HEK293T (cell line): Measurements from ENCODE around the gene MEF2B.

Source experiments
- CTCF ChIA-PET: fragments of 350-600 bp; formaldehyde crosslinking; extraction: SDS; loops from one replicate; lab custom pipeline; 2021; ENCODE audit warnings: antibody characterized with exemption, inconsistent platforms; lab: Yijun Ruan, JAX
- POLR2A ChIA-PET: fragments of 350-600 bp; formaldehyde crosslinking; extraction: SDS; loops from one replicate; lab custom pipeline; 2020; ENCODE audit warnings: antibody characterized with exemption, inconsistent platforms; lab: Yijun Ruan, JAX
- DNase-seq: peaks from one replicate; pipeline ENCODE4 v3.0.0; 2012; ENCODE audit warnings: mixed read lengths; ENCODE audit errors: extremely low spot score
- ARNT ChIP-seq: fragments of 450-650 bp; IDR thresholded peaks from 2 replicates; pipeline ENCODE4 v1.6.1; 2017; ENCODE audit warnings: mild to moderate bottlenecking
- BHLHE40 ChIP-seq: fragments of 450-650 bp; IDR thresholded peaks from 2 replicates; pipeline ENCODE4 v1.6.1; 2016; ENCODE audit warnings: mild to moderate bottlenecking, moderate library complexity, borderline replicate concordance
- CTBP1 ChIP-seq: fragments of 450-650 bp; IDR thresholded peaks from 2 replicates; pipeline ENCODE4 v1.6.1; 2016; ENCODE audit warnings: borderline replicate concordance
- ELF4 ChIP-seq: fragments of 450-650 bp; IDR thresholded peaks from 2 replicates; pipeline ENCODE4 v1.6.1; 2017; ENCODE audit warnings: antibody characterized with exemption
- FOXA1 ChIP-seq: fragments of 450-650 bp; IDR thresholded peaks from 2 replicates; pipeline ENCODE4 v1.6.1; 2016; ENCODE audit warnings: mild to moderate bottlenecking
- FOXK2 ChIP-seq: fragments of 450-650 bp; IDR thresholded peaks from 2 replicates; pipeline ENCODE4 v1.6.1; 2016; ENCODE audit warnings: mild to moderate bottlenecking
- FOXM1 ChIP-seq: fragments of 450-650 bp; IDR thresholded peaks from 2 replicates; pipeline ENCODE4 v1.6.1; 2017; ENCODE audit warnings: mild to moderate bottlenecking, borderline replicate concordance
- HDGF ChIP-seq: fragments of 450-650 bp; IDR thresholded peaks from 2 replicates; pipeline ENCODE4 v1.6.1; 2017; ENCODE audit warnings: antibody characterized with exemption, borderline replicate concordance
- L3MBTL2 ChIP-seq: fragments of 450-650 bp; conservative IDR thresholded peaks from 2 replicates; pipeline ENCODE4 v1.6.1; 2016; ENCODE audit warnings: mild to moderate bottlenecking
- LEF1 ChIP-seq: fragments of 450-650 bp; IDR thresholded peaks from 2 replicates; pipeline ENCODE4 v1.6.1; 2017; ENCODE audit warnings: mild to moderate bottlenecking, borderline replicate concordance
- NFRKB ChIP-seq: fragments of 450-650 bp; IDR thresholded peaks from 2 replicates; pipeline ENCODE4 v1.6.1; 2016; ENCODE audit warnings: mild to moderate bottlenecking, moderate library complexity
- SP1 ChIP-seq: fragments of 450-650 bp; IDR thresholded peaks from 2 replicates; pipeline ENCODE4 v1.6.1; 2017
- SUZ12 ChIP-seq: fragments of 450-650 bp; IDR thresholded peaks from 2 replicates; pipeline ENCODE4 v1.6.1; 2016; ENCODE audit warnings: mild to moderate bottlenecking
- TARDBP ChIP-seq: fragments of 450-650 bp; IDR thresholded peaks from 2 replicates; pipeline ENCODE4 v1.6.1; 2016
- ZNF384 ChIP-seq: fragments of 450-650 bp; IDR thresholded peaks from 2 replicates; pipeline ENCODE4 v1.6.1; 2016
- TF ChIP-seq, protein P1 (sequence below): fragments of 450-650 bp; IDR thresholded peaks from 2 replicates; pipeline ENCODE4 v1.6.1; 2016

Gene MEF2B

DNA sequence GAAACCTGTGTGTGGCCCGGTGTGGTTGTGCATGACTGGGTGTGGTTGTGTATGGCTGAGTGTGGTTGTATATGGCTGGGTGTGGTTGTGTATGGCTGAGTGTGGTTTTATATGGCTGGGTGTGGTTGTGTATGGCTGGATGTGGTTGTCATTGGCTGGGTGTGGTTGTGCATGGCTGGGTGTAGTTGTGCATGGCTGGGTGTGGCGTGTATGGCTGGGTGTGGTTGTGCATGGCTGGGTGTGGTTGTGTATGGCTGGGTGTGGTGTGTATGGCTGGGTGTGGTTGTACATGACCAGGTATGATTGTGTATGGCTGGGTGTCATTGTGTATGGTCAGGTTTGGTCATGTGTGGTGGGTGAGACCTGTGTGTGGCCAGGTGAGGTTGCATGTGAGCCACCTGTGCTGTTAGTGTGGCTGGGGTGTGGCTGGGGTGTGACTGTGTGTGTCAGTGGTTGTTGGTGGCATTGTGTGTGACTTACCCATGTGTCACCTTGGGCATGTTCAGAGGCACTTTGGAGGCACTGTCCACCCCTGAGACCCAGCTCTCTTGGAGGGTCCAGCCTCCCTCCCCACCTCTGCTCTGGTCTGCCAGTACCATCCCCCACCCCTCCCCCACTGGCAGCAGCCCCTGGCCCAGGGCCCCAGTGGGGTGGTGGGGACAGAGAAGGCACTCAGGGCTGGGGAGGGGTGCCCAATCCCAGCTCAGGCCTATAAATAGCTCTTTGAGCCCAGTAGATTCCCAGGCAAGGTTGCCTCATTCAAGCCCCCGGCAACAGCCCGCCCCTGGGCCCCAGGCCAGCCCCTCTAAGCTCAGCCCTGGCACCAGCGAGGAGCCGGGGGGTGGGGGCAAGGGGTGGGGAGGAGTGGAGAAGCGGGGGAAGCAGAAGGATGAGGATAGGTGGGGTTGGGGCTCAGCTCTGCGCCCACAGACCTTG, 37.8 kb upstream of the MEF2B start:
- TF ChIP-seq LEF1 (no peak), BHLHE40 (no peak), ELF4 (no peak), HDGF (no peak)
- TF ChIP-seq, protein P1, sequence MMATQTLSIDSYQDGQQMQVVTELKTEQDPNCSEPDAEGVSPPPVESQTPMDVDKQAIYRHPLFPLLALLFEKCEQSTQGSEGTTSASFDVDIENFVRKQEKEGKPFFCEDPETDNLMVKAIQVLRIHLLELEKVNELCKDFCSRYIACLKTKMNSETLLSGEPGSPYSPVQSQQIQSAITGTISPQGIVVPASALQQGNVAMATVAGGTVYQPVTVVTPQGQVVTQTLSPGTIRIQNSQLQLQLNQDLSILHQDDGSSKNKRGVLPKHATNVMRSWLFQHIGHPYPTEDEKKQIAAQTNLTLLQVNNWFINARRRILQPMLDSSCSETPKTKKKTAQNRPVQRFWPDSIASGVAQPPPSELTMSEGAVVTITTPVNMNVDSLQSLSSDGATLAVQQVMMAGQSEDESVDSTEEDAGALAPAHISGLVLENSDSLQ = no peak
- POLR2A ChIA-PET = no interaction called here
- CTCF ChIA-PET = no interaction called here
- DNase-seq = no peak

DNA sequence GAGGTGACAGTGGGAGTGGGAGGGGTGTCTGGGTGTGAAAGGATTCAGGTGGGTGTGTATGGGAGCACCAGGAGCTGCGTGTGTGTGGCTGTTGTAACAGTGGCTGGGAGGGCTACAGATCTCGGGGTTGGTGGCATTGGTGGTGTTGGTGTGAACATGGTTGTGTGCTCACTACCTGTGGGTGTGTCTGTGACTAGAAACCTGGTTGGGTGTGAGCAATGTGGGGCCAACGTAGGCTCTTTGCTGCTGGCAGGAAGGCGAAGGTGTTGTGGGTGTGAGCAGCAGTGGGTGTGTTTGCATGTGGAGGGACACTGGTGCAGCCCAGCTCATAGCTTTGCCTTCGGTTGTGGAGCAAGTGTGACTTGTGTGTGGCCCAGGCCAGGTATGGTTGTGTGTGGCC, 36.9 kb upstream of the MEF2B start:
- ChIA-PET POLR2A (no interaction called here), CTCF (no interaction called here)
- no peak for DNase-seq
- TF ChIP-seq FOXM1 (no peak), ZNF384 (no peak), TARDBP (no peak), LEF1 (no peak), CTBP1 (no peak), ARNT (no peak), BHLHE40 (no peak), ELF4 (no peak), HDGF (no peak), L3MBTL2 (no peak), FOXK2 (no peak), NFRKB (no peak), FOXA1 (no peak), SP1 (no peak), SUZ12 (no peak)
- TF ChIP-seq, protein P1 = no peak

- no peak for DNase-seq
- ChIA-PET POLR2A (no interaction called here), CTCF (interaction anchor here (0.8 to 1.3 kb wide), 2 partner anchors 14 to 19 kb away, joined by 3 read pairs; partner anchors contain the start of genes BORCS8 and RFXANK)
- no peak for TF ChIP-seq LEF1
- no peak for TF ChIP-seq ELF4
- TF ChIP-seq ZNF384 = no peak
- TF ChIP-seq FOXM1 = no peak
- no peak for TF ChIP-seq SUZ12
- TF ChIP-seq BHLHE40 = no peak
- TF ChIP-seq HDGF = no peak
Observed at GRCh38 chr19:19205416-19206410, 35.6 kb upstream of the MEF2B start.

- TF ChIP-seq SUZ12 = no peak
- TF ChIP-seq BHLHE40 = no peak
- TF ChIP-seq FOXA1 = no peak
- no peak for TF ChIP-seq FOXM1
- TF ChIP-seq TARDBP = no peak
- no peak for TF ChIP-seq HDGF
- no peak for TF ChIP-seq ELF4
- TF ChIP-seq LEF1 = no peak
- TF ChIP-seq, protein P1 = no peak
- TF ChIP-seq CTBP1 = no peak
- TF ChIP-seq ARNT = no peak
- TF ChIP-seq L3MBTL2 = no peak
- TF ChIP-seq NFRKB = no peak
- no peak for TF ChIP-seq ZNF384
- POLR2A ChIA-PET = no interaction called here
- DNase-seq = no peak
- CTCF ChIA-PET = interaction anchor here (1.3 to 1.4 kb wide), 2 partner anchors 11 to 12 kb away, joined by 3 read pairs; partner anchors contain the start of genes BORCS8 and RFXANK
Observed at GRCh38 chr19:19204181-19204580, 34.1 kb upstream of the MEF2B start.

DNA sequence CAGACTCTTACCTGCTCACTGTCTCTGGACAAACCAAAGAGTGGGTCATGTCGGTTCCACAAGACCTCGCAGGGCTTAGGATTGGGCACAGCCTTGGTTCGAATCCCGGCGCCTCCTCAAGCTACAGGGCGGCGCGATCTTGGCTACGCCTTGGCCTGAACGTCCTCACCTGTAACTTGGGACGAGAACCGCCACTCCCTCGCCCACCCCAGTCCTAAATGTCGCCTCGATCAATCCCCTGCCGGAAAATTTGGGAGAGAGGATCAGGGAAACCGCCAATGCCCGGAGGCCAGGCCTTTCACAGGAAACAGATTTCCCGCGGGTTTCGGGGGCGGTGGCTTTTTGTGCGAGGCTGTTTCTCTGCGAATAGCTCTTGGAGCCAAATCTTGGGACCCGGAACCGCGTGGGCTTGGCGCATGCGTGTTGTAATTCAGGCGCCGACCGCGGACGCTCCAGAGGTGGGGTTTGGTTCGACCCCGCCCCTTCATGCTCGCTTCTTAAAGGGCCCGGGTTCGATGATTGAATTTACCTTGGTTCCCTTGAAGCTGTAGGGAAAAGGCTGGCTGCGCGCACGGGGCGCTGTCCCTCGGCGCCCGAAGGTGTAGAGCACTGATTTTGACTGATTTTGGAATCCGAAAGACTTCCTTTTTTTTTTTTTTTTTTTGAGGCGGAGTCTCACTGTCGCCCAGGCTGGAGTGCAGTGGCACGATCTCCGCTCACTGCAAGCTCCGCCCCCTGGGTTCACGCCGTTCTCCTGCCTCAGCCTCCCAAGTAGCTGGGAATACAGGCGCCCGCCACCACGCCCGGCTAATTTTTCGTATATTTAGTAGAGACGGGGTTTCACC, 33.2 kb upstream of the MEF2B start, which contains the start of gene NR2C2AP:
TSS of gene NR2C2AP (minus strand) at position 403 of the 845 bp plus-strand sequence. CDS start at position 49, 354 bp downstream.
- CTCF ChIA-PET = interaction anchor here (0.6 to 1.4 kb wide), 7 partner anchors 10 to 374 kb away, joined by 3 to 10 read pairs (median 3); no protein-coding TSS in a partner anchor
- POLR2A ChIA-PET = interaction anchor here (0.6 to 3.6 kb wide), 12 partner anchors 9 to 202 kb away, joined by 3 to 46 read pairs (median 4); partner anchors contain the start of genes BORCS8, GATAD2A, NCAN and RFXANK
- DNase-seq = peak; percentile 96
- TF ChIP-seq ZNF384 = peak; percentile 94
- no peak for TF ChIP-seq SP1
- no peak for TF ChIP-seq LEF1
- peak; percentile 96 for TF ChIP-seq L3MBTL2
- TF ChIP-seq ELF4 = peak; percentile 34; the same call in 1 of the 2 replicates
